MCF 10A (cell line): ENCODE data around the gene PTPRK. TPM values are rescaled to one million over a fixed set of nuclear protein-coding genes. Genes with fewer than 3 reads are reported as not detected.

Experiments
- BruUV-seq: library from RNA; stranded (reverse); fragments of 400-500 nt; replicated peaks from 2 replicates; lab custom pipeline; 2021; lab: Mats Ljungman, UMichigan
- CTCF ChIA-PET: fragments of 300-600 bp; sonication (Branson Sonifier 250); formaldehyde crosslinking; extraction: SDS; loops from one replicate; lab custom pipeline; 2021; ENCODE audit warnings: antibody characterized with exemption, inconsistent platforms; lab: Yijun Ruan, JAX
- POLR2A ChIA-PET: fragments of 300-600, 350-650 bp; sonication (Branson Sonifier 250); formaldehyde crosslinking; extraction: SDS; loops from one replicate; lab custom pipeline; 2020; ENCODE audit warnings: antibody characterized with exemption, inconsistent platforms; lab: Yijun Ruan, JAX
- DNase-seq: peaks from one replicate; pipeline ENCODE4 v3.0.0-alpha.2; 2018; ENCODE audit not compliant: unreplicated experiment
- H3K27ac Mint-ChIP-seq: one replicate; pipeline ENCODE4 v1.8.0; 2022; ENCODE audit warnings: mild to moderate bottlenecking, low read depth, mixed read lengths; ENCODE audit not compliant: unreplicated experiment
- H3K27me3 Mint-ChIP-seq: one replicate; pipeline ENCODE4 v1.8.0; 2022; ENCODE audit warnings: mixed read lengths; ENCODE audit not compliant: insufficient read depth, unreplicated experiment
- H3K36me3 Mint-ChIP-seq: one replicate; pipeline ENCODE4 v1.8.0; 2022; ENCODE audit warnings: mild to moderate bottlenecking, moderate library complexity, mixed read lengths; ENCODE audit not compliant: insufficient read depth, unreplicated experiment
- H3K4me1 Mint-ChIP-seq: one replicate; pipeline ENCODE4 v1.8.0; 2022; ENCODE audit warnings: mixed read lengths; ENCODE audit not compliant: insufficient read depth, unreplicated experiment
- H3K4me3 Mint-ChIP-seq: one replicate; pipeline ENCODE4 v1.8.0; 2022; ENCODE audit warnings: mild to moderate bottlenecking, moderate library complexity, mixed read lengths; ENCODE audit not compliant: unreplicated experiment
- H3K9me3 Mint-ChIP-seq: one replicate; pipeline ENCODE4 v1.8.0; 2022; ENCODE audit warnings: mixed read lengths; ENCODE audit not compliant: unreplicated experiment
- CTCF ChIP-seq: fragments of 200-600 bp; IDR thresholded peaks from one replicate; pipeline ENCODE4 v1.8.0; 2022; ENCODE audit warnings: antibody characterized with exemption, mild to moderate bottlenecking; ENCODE audit not compliant: unreplicated experiment
- intact Hi-C: fragments of 100-400 bp; cut with micrococcal nuclease; formaldehyde crosslinking; loops from 2 replicates; pipeline ENCODE4 v1.14.1; 2022
- total RNA-seq: library from RNA; stranded (reverse); gene quantifications from 2 replicates; pipeline ENCODE4 v1.2.3, GENCODE V29; 2022

PTPRK gene
- total RNA-seq, 1 experiment from 2014 or later = 50.2 TPM

GRCh38 chr6:128149796-128150195, 370.6 kb downstream of the PTPRK start:
- H3K4me3 Mint-ChIP-seq = no peak overlapping the region
- H3K9me3 Mint-ChIP-seq = no peaks in the 10 kb centered on the region
- no peak for TF ChIP-seq CTCF
- no peak for DNase-seq
- H3K36me3 Mint-ChIP-seq = peaks cover 12% of the 10 kb centered on the region
- ChIA-PET POLR2A (no interaction called here), CTCF (interaction anchor here (0.6 kb wide), 1 partner anchor 523 kb away, joined by 3 read pairs; no protein-coding TSS in a partner anchor)
- H3K4me1 Mint-ChIP-seq = peaks cover 6% of the 10 kb centered on the region
- intact Hi-C loops = no loop called here
- no peak overlapping the region for H3K27ac Mint-ChIP-seq
- BruUV-seq = no TSS peak
- H3K27me3 Mint-ChIP-seq = no peaks in the 10 kb centered on the region

GRCh38 chr6:128144320-128144719, 376.1 kb downstream of the PTPRK start:
- CTCF ChIA-PET = interaction anchor here (0.7 kb wide), 1 partner anchor 1263 kb away, joined by 3 read pairs; no protein-coding TSS in a partner anchor
- TF ChIP-seq CTCF = no peak
- Mint-ChIP-seq H3K36me3 (peaks cover 6% of the 10 kb centered on the region), H3K27me3 (no peaks in the 10 kb centered on the region), H3K4me1 (peaks cover 9% of the 10 kb centered on the region), H3K9me3 (no peaks in the 10 kb centered on the region), H3K4me3 (no peak overlapping the region), H3K27ac (no peak overlapping the region)
- no peak for DNase-seq
- intact Hi-C loops = no loop called here
- no TSS peak for BruUV-seq
- POLR2A ChIA-PET = no interaction called here

GRCh38 chr6:128141932-128142331, 378.5 kb downstream of the PTPRK start:
- POLR2A ChIA-PET = no interaction called here
- DNase-seq = no peak

DNA sequence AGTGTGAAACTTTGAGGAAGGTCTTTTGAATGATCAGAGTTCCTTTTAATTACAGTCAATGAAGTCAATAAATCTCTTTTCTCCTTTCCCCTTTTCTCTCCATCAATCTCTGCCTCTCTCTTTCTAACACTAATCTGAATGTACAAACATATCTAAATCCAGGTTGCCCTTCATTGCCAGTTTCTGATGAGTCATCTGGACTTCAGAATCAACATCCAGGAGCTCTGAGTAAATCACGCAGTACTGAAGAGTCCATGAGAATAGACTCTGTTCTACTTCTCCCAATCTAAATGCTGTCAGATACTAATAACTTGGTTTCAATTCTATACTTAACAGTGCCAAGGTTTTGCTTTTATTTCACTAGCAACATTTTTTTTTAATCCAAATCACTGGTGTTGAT, 380.9 kb downstream of the PTPRK start:
- no peak overlapping the region for H3K4me3 Mint-ChIP-seq
- intact Hi-C loops = loop anchor here (10.0 kb wide), 1 partner anchor 375 kb away; no protein-coding TSS in a partner anchor
- H3K36me3 Mint-ChIP-seq = peaks cover 4% of the 10 kb centered on the region
- no peak for TF ChIP-seq CTCF
- H3K27ac Mint-ChIP-seq = no peak overlapping the region
- H3K9me3 Mint-ChIP-seq = no peaks in the 10 kb centered on the region
- ChIA-PET CTCF (no interaction called here), POLR2A (interaction anchor here (0.8 to 0.9 kb wide), 2 partner anchors 24 to 381 kb away, joined by 3 read pairs; partner anchors contain the start of gene PTPRK)
- peaks cover 22% of the 10 kb centered on the region for H3K4me1 Mint-ChIP-seq
- DNase-seq = peak; percentile 67
- H3K27me3 Mint-ChIP-seq = no peaks in the 10 kb centered on the region
- BruUV-seq = no TSS peak

More at GRCh38 chr6:128141932-128142331, 378.5 kb downstream of the PTPRK start:
- no peak for TF ChIP-seq CTCF
- peaks cover 6% of the 10 kb centered on the region for H3K36me3 Mint-ChIP-seq
- CTCF ChIA-PET = no interaction called here
- no peaks in the 10 kb centered on the region for H3K9me3 Mint-ChIP-seq
- no peak overlapping the region for H3K27ac Mint-ChIP-seq
- no peak overlapping the region for H3K4me3 Mint-ChIP-seq
- intact Hi-C loops = no loop called here
- H3K4me1 Mint-ChIP-seq = peaks cover 16% of the 10 kb centered on the region
- no peaks in the 10 kb centered on the region for H3K27me3 Mint-ChIP-seq
- no TSS peak for BruUV-seq
